Raji (cell line): ENCODE data around the gene HBEGF.

Experiments used
- POLR2A ChIP-seq: IDR thresholded peaks from 2 replicates; pipeline ENCODE4 v1.6.1; 2011; ENCODE audit warnings: low read depth, low read length, control low read depth; ENCODE audit not compliant: insufficient read depth

The HBEGF gene, protein sequence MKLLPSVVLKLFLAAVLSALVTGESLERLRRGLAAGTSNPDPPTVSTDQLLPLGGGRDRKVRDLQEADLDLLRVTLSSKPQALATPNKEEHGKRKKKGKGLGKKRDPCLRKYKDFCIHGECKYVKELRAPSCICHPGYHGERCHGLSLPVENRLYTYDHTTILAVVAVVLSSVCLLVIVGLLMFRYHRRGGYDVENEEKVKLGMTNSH

DNA sequence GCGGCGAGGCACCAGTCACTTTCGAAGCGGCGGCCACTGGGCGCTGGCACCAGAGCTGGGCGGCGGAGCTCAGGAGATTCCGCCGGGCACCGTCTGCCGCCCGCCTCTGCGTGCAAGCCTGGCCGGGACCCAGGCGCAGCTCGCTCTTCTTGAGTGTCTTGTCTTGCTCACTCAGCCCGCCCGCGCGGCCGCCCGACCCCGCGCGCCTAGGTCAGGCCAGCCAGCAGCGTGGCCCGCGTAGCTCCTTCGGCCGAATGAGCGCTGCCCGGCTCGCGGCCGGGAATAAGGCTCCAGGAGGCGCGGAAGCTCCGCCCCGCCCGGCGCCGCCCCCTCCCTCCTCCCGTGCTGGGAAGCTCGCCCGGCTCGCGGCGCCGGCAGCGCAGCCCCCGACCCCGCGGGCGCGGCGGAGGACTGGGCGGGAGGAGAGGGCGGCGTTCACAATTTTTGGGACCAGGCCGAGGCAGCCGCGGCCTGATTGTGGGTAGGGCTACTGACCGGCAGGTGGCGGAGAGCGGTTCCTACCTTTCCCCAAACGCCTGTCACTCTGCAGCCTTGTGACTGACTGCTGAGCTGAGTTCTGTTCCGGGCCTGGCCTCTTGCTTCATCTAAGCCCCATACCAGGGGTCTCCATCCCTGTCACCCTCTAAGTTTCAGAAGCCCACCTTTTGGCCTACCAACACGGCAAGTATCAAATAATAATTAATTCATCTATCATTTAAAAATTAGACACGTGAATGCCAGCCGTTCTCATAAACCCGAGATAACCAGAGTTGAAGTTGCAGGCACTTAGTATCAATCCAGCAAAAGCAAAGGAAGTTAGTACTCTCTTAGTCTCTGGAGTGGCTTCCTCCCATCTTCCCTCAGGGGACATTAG is at the start of gene HBEGF:
Gene HBEGF, minus strand, starts transcription at position 256 of the 874 bp plus-strand sequence. CDS start 275 bp downstream, outside the sequence.
- TF ChIP-seq POLR2A, result no peak

DNA sequence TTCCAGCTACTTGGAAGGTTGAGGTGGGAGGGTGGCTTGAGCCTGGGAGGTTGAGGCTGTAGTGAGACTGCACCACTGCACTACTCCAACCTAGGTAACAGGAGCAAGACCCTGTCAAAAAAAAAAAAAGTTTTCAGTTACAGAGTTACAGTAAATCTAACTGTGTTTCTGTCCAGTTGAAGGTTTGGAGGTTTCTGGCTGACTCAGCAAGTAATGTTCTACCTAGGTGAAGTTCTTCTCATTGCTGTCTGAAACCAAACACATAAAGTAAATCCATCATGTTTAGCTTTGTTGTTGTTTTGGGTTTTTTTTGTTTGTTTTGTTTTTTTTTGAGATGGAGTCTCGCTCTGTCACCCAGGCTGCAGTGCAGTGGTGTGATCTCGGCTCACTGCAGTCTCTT is 47.3 kb upstream of the HBEGF start:
- no peak for TF ChIP-seq POLR2A

DNA sequence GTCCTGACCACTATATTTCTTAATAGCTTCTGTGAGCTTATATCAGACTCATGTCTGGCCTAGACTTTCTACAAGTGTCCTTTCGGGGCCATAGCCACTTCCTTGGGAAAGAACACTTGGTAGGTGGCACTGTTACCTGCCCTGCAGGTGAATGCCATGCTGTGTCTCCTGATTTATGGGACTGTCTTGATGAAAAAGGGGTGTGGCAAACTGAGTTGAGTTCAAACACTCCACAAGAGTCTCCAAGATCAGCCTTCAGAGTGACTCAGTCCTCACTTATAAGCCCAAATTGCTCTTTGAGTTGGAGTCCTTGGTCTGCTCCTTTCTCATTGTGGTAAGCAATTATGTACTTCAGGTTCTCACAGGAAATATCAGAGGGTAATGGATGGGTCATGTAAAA is 45.3 kb upstream of the HBEGF start:
- no peak for TF ChIP-seq POLR2A

DNA sequence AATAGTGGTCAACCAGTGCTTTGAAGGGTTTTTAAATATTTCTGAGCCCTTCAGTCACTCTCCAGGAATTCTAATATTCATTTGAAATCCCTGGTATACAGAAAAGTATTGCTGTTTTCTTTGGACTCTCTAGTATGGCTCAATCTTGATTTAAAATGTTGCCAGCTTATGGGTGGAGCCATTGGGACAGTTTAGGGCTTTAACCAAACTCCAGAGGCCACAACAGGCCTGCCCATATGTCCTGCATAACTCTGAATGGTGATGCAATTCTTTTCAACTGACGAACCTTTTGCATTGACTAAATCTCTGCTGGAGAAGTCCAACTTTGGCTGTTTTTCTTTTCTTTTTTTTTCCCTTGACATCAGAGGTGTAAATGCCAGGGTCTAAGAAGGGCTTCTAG is 44.9 kb upstream of the HBEGF start:
- no peak for TF ChIP-seq POLR2A

DNA sequence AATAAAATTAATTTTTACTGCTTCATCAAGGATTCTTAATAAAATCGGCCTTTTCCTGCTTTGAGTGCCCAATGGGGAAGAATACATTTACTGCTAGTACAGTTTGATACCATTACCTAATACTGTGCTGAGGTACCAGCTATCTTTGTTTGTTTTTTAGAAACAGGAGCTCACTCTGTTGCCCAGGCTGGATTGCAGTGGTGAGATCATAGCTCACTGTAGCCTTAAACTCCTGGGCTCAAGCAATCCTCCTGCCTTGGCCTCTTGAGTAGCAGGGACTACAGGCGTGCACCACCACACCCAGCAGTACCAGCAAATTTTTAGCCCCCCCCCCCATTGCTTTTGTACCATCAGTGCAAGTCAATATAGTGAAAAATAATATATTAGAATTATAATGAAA is 41.6 kb upstream of the HBEGF start:
- no peak for TF ChIP-seq POLR2A

DNA sequence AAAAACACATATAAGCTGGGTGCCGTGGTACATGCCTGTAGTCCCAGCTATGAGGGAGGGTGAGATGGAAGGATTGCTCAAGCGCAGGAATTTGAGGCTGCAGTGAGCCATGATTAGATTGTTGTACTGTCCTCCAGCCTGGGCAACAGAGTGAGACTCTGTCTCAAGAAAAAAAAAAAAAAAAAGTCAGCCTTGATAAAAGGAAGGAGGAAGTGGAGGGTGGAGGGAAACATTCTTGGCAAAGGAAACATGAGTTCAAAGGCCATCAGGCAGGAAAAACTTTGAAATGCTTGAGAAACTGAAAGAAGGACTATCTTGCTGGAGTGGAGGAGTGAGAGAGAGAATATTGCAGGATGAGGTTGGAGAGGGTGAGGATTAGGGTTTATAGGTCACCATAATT is 36.9 kb upstream of the HBEGF start:
- no peak for TF ChIP-seq POLR2A

DNA sequence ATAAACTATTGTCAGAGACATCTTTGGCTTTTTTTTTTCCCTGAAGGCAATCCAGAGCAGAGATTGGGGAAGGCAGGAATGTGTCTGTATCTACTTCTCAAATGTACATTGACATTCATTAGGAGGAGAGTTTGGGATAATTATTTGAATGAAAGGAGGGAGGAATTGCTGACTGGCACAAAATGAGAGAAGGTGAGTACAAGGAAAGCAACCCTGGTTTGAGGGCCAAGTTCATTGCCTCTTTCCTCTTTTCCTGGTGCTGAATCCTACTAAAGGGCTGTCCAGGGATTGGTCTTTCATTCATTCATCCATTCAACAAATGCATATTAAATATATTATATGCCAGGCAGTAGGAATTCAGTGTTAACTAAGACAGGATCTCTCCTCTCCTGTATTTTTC is 36.5 kb upstream of the HBEGF start:
- no peak for TF ChIP-seq POLR2A

DNA sequence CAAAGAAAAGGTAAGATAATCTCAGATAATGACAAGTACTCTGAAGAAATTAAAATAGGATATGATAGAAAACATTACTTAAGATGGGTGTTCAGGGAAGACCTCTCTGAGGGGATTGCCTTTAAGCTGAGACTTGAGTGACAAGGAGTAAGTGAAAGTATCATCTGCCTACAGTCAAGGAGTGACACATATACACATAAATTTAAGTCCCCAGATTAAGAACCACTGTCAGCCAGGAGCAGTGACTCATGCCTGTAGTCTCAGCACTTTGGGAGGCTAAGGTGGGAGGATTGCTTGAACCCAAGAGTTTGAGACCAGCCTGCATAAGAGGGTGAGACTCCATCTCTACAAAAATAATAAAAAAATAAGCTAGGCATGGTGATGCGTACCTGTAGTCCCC is 35.6 kb upstream of the HBEGF start:
- TF ChIP-seq POLR2A, result no peak

DNA sequence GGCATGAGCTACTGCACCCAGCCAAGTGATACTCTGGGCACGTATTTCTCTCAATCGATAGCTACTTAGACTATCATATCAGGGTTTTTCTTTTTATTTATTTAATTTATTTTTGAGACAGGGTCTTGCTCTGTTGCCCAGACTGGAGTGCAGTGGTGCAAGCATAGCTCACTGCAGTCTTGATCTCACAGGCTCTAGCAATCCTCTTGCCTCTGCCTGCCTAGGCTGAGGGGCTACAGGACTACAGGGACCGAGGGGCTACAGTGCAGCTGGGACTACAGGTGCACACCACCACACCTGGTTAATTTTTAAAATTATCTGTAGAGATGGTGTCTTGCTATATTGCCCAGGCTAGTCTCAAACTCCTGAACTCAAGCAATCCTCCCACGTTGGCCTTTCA is 34.9 kb upstream of the HBEGF start:
- TF ChIP-seq POLR2A, result no peak

DNA sequence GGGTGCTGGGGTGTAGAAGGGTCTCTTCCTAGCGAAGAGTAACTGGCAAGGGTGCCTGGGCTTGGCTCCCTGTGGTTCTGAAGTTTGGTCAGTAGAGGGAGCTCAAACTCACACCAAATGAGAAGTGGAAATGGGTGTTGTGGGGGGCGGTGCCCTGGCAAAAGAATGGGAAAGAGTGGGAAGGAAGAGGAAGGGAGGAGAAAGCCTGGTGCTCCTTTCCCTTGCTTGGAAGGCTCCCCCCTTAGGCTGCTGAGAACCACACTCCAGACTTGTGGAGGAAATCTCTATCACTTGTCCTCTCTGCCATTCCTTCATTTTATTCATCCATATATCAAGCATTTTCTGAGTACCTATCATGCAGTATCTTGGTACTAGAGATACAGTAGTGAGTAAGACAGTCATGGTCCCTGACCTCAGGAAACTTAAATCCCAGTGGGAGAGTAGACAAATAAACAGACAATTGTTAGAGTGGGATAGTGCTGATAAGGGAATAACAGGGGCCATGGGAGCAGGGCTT is 26.6 kb upstream of the HBEGF start:
- no peak for TF ChIP-seq POLR2A

DNA sequence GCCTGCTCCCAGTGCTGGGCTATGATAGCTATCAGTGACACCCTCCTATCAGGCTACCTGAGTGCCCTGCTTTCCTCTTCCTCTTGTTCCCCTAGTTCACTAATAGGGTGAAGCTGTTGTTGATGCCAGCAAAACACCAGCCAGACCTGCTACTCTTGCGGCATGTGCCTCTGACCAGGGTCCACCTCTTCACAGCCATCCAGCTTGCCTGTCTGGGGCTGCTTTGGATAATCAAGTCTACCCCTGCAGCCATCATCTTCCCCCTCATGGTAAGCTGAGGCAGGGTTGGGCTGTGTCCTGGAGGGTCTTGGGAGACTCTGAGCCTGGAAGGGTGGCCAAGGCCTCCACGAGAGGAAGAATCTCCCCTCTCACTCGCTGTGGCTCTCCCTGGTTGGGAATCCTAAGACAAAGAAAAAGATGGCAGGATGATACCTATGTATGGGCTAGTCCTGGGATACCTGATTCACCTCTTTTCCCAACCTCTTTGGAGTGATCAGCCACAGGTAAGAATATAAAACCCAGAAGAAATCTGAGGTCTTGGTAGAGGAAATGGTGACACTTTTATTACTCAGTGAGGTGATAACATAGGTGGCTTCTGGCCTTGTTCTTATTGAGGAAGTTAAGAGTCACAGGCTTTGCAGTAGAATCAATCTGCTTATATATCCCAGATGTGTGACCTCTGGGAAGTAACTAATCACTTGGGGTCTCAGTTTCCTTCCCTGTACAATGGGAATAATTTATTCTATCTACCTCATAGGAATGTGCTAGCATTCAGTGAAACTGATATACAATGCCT is 25.2 kb upstream of the HBEGF start:
- TF ChIP-seq POLR2A, result no peak

DNA sequence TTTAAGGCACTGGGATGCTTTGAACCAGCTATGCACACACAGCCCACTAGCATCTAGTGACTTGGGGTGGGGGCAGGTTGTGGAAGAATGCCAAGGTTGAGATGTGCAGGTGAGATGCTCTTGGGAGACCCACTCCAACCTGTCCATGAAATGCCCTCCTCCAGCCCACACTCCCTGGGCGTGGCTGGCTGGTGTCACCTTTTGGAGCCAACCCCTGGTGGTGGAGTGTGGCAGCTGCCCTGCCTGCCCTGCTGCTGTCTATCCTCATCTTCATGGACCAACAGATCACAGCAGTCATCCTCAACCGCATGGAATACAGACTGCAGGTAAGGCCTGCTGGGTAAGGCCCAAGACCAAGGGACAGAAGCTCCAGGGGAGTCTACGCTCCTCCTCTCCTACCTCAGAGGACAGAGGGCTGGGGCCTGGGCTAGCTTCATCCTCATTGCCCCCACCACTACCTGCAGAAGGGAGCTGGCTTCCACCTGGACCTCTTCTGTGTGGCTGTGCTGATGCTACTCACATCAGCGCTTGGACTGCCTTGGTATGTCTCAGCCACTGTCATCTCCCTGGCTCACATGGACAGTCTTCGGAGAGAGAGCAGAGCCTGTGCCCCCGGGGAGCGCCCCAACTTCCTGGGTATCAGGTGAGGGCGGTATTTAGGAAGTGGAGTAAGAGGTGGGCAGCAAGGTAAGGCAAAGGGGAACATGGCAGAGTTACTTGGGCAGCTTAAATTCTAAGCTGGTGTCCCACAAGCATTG is 21.0 kb upstream of the HBEGF start:
- no peak for TF ChIP-seq POLR2A

DNA sequence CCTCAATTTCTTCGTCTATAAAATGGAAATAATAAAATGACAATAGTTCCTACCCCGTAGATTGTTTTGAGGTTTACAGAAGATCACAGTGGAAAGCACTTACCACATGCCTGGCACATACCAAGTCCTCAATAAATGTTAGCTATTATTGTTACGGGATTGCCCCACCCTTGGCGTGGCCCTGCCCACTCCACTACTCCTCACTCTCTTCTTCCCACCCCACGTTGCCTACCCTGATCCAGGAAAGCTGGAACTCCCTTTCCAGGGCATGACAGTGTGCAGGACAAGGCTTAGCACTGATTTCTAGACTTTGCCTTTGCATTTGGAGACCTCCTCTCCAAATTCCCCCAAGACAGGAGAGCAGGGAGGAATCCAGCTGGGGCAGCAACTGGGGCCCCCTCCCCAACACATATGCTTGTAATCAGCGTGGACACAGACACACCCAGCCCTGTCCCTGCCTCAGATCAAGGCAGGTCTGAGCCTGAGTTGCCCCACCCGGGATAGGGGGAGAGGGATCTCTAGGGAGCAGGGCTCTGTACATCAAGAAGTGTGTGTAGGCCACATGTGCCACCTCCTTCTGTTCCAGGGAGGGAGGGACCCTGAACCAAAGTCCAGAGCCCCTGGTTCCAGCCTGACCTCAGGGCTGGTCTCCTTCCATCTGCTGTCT is 20.3 kb upstream of the HBEGF start:
- TF ChIP-seq POLR2A, result no peak

DNA sequence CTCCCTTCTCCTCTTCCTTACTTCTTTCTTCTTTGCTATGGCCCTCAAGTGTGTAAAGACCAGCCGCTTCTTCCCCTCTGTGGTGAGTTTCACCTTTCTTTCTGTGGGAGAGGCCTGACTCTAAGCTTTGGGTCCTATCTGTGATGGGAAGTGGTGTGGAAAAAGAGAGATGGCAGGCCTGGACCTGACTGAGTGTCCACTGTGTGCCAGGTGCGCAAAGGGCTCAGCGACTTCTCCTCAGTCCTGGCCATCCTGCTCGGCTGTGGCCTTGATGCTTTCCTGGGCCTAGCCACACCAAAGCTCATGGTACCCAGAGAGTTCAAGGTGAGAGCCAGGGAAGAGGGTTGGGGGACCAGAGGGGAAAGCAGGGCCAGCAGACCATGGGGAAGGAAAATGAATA is 19.5 kb upstream of the HBEGF start:
- TF ChIP-seq POLR2A, result no peak
